HepG2 (cell line): ENCODE data around the gene SYCP2L. TPM values are rescaled to one million over a fixed set of nuclear protein-coding genes. Genes with fewer than 3 reads are reported as not detected.
A peak's percentile ranks its signal among the peaks of the same experiment; 100 is the strongest.
"Not testable (repeated sequence)": the region's sequence is repeated elsewhere in the genome, so short reads cannot be mapped to it uniquely, and the experiment has no call there.

Experiments
- ATAC-seq: fragments of 200-7000 bp; cut with Tn5 transposase; 3 replicates; pipeline ENCODE4 v1.9.1; 2020; ENCODE audit warnings: mild to moderate bottlenecking, moderate library complexity
- BruUV-seq: library from RNA; stranded (reverse); fragments of 400-500 nt; replicated peaks from 2 replicates; lab custom pipeline; 2021; lab: Mats Ljungman, UMichigan
- CTCF ChIA-PET: fragments of 300-600 bp; formaldehyde crosslinking; extraction: SDS; loops from one replicate; lab custom pipeline; 2021; ENCODE audit warnings: low total read pairs, inconsistent platforms, low intra/inter-chr PET ratio; lab: Yijun Ruan, JAX
- POLR2A ChIA-PET: fragments of 350-600 bp; sonication (Branson Sonifier 250); formaldehyde crosslinking; loops from one replicate; lab custom pipeline; 2020; ENCODE audit warnings: antibody characterized with exemption, inconsistent platforms; lab: Yijun Ruan, JAX
- DNase-seq: peaks from one replicate; pipeline ENCODE4 v3.0.0-alpha.2; 2015; ENCODE audit warnings: low spot score
- FAIRE-seq: peaks from 3 replicates; lab custom pipeline; 2011; peaks lifted over from hg19 to GRCh38; lab: Jason Lieb, UNC
- H2AFZ ChIP-seq: one replicate; pipeline ENCODE4 v1.6.1; 2011; ENCODE audit warnings: low read length, inconsistent platforms
- H3K27ac ChIP-seq: fragments of 300-600 bp; 3 replicates; pipeline ENCODE4 v1.8.0; 2011; ENCODE audit warnings: mixed run types, mild to moderate bottlenecking, mixed read lengths, low read length, inconsistent platforms; ENCODE audit not compliant: insufficient read depth; ENCODE audit errors: extremely low read length
- H3K27me3 ChIP-seq, 2 experiments: fragments of 200-600 bp in 1 of 2; 2 replicates in 1 of 2; 3 replicates in 1 of 2; pipeline versions ENCODE4 v1.6.0 to v1.8.0; 2011; ENCODE audit warnings: low read length in 2 of 2, mild to moderate bottlenecking in 2 of 2, moderate library complexity in 2 of 2, inconsistent platforms in 1 of 2; ENCODE audit not compliant: insufficient read depth in 2 of 2, control insufficient read depth in 1 of 2
- H3K36me3 ChIP-seq, 2 experiments: fragments of 200-600 bp in 1 of 2; replicated peaks in 1 of 2; 2 replicates in 1 of 2; 3 replicates in 1 of 2; pipeline versions ENCODE4 v1.5.1 to v1.8.0; 2011; ENCODE audit warnings: low read length in 2 of 2, inconsistent platforms in 1 of 2; ENCODE audit not compliant: insufficient read depth in 2 of 2, control insufficient read depth in 1 of 2
- H3K4me1 ChIP-seq: 2 replicates; pipeline ENCODE4 v1.5.1; 2012; ENCODE audit warnings: low read length, inconsistent platforms; ENCODE audit not compliant: insufficient read depth
- H3K4me2 ChIP-seq: 2 replicates; pipeline ENCODE4 v1.6.0; 2011; ENCODE audit warnings: low read depth, low read length, inconsistent platforms
- H3K4me3 ChIP-seq, 3 experiments: fragments of 200-600 bp in 1 of 3; sonication (generic), shearing (Covaris generic) in 1 of 3; replicated peaks in 1 of 3; 2 replicates each; pipeline ENCODE4 v1.5.1; 2011 to 2016; ENCODE audit warnings: low read length in 3 of 3, inconsistent platforms in 2 of 3, low read depth in 2 of 3, mild to moderate bottlenecking in 2 of 3, control low read depth in 1 of 3, mixed read lengths in 1 of 3; ENCODE audit not compliant: insufficient read depth in 1 of 3
- H3K79me2 ChIP-seq: one replicate; pipeline ENCODE4 v1.6.1; 2011; ENCODE audit warnings: low read length, inconsistent platforms; ENCODE audit not compliant: insufficient read depth
- H3K9ac ChIP-seq: 2 replicates; pipeline ENCODE4 v1.6.0; 2011; ENCODE audit warnings: mild to moderate bottlenecking, low read depth, low read length, inconsistent platforms; ENCODE audit not compliant: insufficient read depth
- H3K9me3 ChIP-seq: 2 replicates; pipeline ENCODE4 v1.5.1; 2012; ENCODE audit warnings: mild to moderate bottlenecking, low read length
- H4K20me1 ChIP-seq: 2 replicates; pipeline ENCODE4 v1.6.0; 2011; ENCODE audit warnings: inconsistent platforms, mild to moderate bottlenecking, low read length, moderate library complexity; ENCODE audit not compliant: insufficient read depth
- HNF4G ChIP-seq, 2 experiments: sonication (generic) in 1 of 2; formaldehyde crosslinking in 1 of 2; IDR thresholded peaks; 2 replicates each; pipeline versions ENCODE4 v1.4.0 to v1.6.1; 2011 to 2020; ENCODE audit warnings: borderline replicate concordance in 2 of 2, low read depth in 2 of 2, mild to moderate bottlenecking in 2 of 2, low read length in 1 of 2, missing genetic modification reagents in 1 of 2, moderate library complexity in 1 of 2
- MIXL1 ChIP-seq: IDR thresholded peaks from 2 replicates; pipeline ENCODE4 v1.6.1; 2016
- NFRKB ChIP-seq: fragments of 450-650 bp; IDR thresholded peaks from 2 replicates; pipeline ENCODE4 v1.6.1; 2017
- NR1H2 ChIP-seq: sonication (generic); formaldehyde crosslinking; IDR thresholded peaks from 2 replicates; pipeline ENCODE4 v1.8.1; 2022; ENCODE audit warnings: low read depth, missing genetic modification reagents, borderline replicate concordance
- PHF5A ChIP-seq: IDR thresholded peaks from one replicate; pipeline ENCODE4 v1.6.1; 2018; ENCODE audit warnings: low read depth, missing genetic modification reagents; ENCODE audit not compliant: unreplicated experiment
- RBM22 ChIP-seq: fragments of 200-400 bp; formaldehyde crosslinking; optimal IDR thresholded peaks from 2 replicates; pipeline ENCODE3; 2017; ENCODE audit warnings: mild to moderate bottlenecking, low read length, moderate library complexity
- RBM39 ChIP-seq: fragments of 200-400 bp; formaldehyde crosslinking; IDR thresholded peaks from one replicate; pipeline ENCODE4 v1.6.1; 2018; ENCODE audit warnings: antibody characterized with exemption, mild to moderate bottlenecking, low read depth, low read length; ENCODE audit not compliant: poor library complexity, severe bottlenecking
- SYNCRIP ChIP-seq: fragments of 200-400 bp; formaldehyde crosslinking; IDR thresholded peaks from 2 replicates; pipeline ENCODE4 v1.6.1; 2018; ENCODE audit warnings: mild to moderate bottlenecking, low read depth, low read length; ENCODE audit not compliant: insufficient read depth
- WGBS: methylation state at CpG from one replicate; pipeline ENCODE4 v1.1.6; 2017; ENCODE audit warnings: low lambda C conversion rate; 5-methylcytosine and 5-hydroxymethylcytosine counted together
- in situ Hi-C: cut with HindIII; loops from 2 replicates; pipeline ENCODE4 v1.10.0; 2017; ENCODE audit warnings: low pct_unique_long_range_greater_than_20kb; ENCODE audit not compliant: extremely low pct_ligation_motif_present
- intact Hi-C: fragments of 100-400 bp; cut with micrococcal nuclease; formaldehyde crosslinking; loops from one replicate; pipeline ENCODE4 v1.10.0; 2022; ENCODE audit not compliant: unreplicated experiment
- polyA plus RNA-seq, 8 experiments: library from polyadenylated mRNA; depleted of rRNA in 3 of 8; stranded (reverse) in 7 of 8; unstranded in 1 of 8; fragments of >200 nt; fragmentation: Illumina TruSeq in 4 of 8; extraction: Trizol in 4 of 8; gene quantifications; 2 replicates each; pipeline versions ENCODE4 v1.2.1 to v1.2.3, GENCODE V29; 2011 to 2016; ENCODE audit warnings: low read depth in 4 of 8, missing spikeins in 1 of 8, mixed read lengths in 1 of 8; ENCODE audit not compliant: insufficient read depth in 1 of 8
- total RNA-seq, 5 experiments: library from RNA; depleted of rRNA; stranded (reverse); fragments of >200 nt; fragmentation: Illumina TruSeq; extraction: Trizol; gene quantifications; 2 replicates each; pipeline ENCODE4 v1.2.3, GENCODE V29; 2016; ENCODE audit warnings: low read depth in 1 of 5
- TF ChIP-seq, protein P1 (sequence below): sonication (generic); formaldehyde crosslinking; IDR thresholded peaks from 2 replicates; pipeline ENCODE4 v1.4.0; 2020; ENCODE audit warnings: missing genetic modification reagents
- TF ChIP-seq, protein P2 (sequence below): sonication (generic); formaldehyde crosslinking; IDR thresholded peaks from 2 replicates; pipeline ENCODE4 v1.8.0; 2022; ENCODE audit warnings: missing genetic modification reagents, low read depth, mild to moderate bottlenecking, borderline replicate concordance
- TF ChIP-seq, protein P3 (sequence below): sonication (generic); formaldehyde crosslinking; conservative IDR thresholded peaks from 2 replicates; pipeline ENCODE4 v1.4.0; 2020; ENCODE audit warnings: missing genetic modification reagents

Gene SYCP2L
- total and polyA plus RNA-seq, 2 of the 13 experiments (the other 11 are each of a cell fraction or from before 2014, with no cell fraction given) = 0.22 to 0.54 TPM

DNA sequence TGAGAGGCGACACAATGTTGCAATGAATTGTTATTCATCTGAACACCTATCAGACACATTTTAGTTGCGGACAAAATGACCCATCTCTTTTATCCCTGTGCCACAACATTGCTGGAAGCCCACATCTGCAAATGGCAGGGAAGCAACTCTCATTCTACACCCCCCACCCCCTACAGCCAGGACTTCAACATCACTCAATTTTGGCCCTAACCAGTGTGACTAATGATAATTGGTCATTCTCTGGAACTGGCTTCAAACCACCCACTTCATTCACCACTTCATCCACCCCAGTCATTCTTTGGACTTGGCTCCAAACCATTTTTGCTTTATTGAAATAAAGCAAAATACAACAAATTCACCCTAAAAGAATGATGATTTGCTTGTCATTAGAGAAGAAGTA lies 6.5 kb upstream of the SYCP2L start:
- ChIA-PET POLR2A (no interaction called here), CTCF (no interaction called here)
- H3K4me2 ChIP-seq = no peak overlapping the region
- BruUV-seq = no TSS peak
- no peaks in the 10 kb centered on the region for H4K20me1 ChIP-seq
- TF ChIP-seq, protein P1, sequence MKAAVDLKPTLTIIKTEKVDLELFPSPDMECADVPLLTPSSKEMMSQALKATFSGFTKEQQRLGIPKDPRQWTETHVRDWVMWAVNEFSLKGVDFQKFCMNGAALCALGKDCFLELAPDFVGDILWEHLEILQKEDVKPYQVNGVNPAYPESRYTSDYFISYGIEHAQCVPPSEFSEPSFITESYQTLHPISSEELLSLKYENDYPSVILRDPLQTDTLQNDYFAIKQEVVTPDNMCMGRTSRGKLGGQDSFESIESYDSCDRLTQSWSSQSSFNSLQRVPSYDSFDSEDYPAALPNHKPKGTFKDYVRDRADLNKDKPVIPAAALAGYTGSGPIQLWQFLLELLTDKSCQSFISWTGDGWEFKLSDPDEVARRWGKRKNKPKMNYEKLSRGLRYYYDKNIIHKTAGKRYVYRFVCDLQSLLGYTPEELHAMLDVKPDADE = no peak
- TF ChIP-seq, protein P2, sequence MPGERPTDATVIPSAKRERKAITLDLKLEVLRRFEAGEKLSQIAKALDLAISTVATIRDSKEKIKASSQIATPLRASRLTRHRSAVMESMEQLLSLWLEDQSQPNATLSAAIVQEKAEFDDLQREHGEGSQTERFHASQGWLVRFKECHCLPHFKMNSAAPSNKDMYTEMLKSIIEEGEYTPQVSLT (CRISPR knock-in tag) = no peak
- no peak for TF ChIP-seq NR1H2 (CRISPR knock-in tag)
- TF ChIP-seq SYNCRIP = no peak
- TF ChIP-seq RBM22 = no peak
- no peak for TF ChIP-seq HNF4G (IDR thresholded peaks at IDR 0.05; ENCODE audit: borderline replicate concordance, low read depth, low read length)
- no peak for TF ChIP-seq HNF4G (CRISPR knock-in tag; IDR thresholded peaks at IDR 0.05; ENCODE audit: borderline replicate concordance, low read depth)
- TF ChIP-seq MIXL1 = no peak
- TF ChIP-seq, protein P3, sequence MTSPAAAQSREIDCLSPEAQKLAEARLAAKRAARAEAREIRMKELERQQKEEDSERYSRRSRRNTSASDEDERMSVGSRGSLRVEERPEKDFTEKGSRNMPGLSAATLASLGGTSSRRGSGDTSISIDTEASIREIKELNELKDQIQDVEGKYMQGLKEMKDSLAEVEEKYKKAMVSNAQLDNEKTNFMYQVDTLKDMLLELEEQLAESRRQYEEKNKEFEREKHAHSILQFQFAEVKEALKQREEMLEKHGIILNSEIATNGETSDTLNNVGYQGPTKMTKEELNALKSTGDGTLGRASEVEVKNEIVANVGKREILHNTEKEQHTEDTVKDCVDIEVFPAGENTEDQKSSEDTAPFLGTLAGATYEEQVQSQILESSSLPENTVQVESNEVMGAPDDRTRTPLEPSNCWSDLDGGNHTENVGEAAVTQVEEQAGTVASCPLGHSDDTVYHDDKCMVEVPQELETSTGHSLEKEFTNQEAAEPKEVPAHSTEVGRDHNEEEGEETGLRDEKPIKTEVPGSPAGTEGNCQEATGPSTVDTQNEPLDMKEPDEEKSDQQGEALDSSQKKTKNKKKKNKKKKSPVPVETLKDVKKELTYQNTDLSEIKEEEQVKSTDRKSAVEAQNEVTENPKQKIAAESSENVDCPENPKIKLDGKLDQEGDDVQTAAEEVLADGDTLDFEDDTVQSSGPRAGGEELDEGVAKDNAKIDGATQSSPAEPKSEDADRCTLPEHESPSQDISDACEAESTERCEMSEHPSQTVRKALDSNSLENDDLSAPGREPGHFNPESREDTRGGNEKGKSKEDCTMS (CRISPR knock-in tag) = no peak
- TF ChIP-seq RBM39 = no peak
- no peak for TF ChIP-seq NFRKB
- TF ChIP-seq PHF5A = no peak
- 0 out of 2 replicates have a peak, but pooled peaks cover 5% of the 10 kb centered on the region for H3K4me1 ChIP-seq
- no peak overlapping the region for H2AFZ ChIP-seq
- H3K27me3 ChIP-seq = peaks cover 4 to 46% of the 10 kb centered on the region in 2 experiments; a peak in 4 of 5 replicates
- no peak for ATAC-seq
- intact Hi-C loops (no loop called here), in situ Hi-C loops (no loop called here)
- H3K4me3 ChIP-seq = no peak overlapping the region
- no peaks in the 10 kb centered on the region for H3K79me2 ChIP-seq
- no peak overlapping the region for H3K27ac ChIP-seq
- H3K9ac ChIP-seq = no peak overlapping the region
- no peak for DNase-seq
- 52% methylated on average over 2 of the region's 2 CpGs for WGBS
- no peak for FAIRE-seq
- H3K9me3 ChIP-seq = no peaks in the 10 kb centered on the region
- H3K36me3 ChIP-seq = no peaks in the 10 kb centered on the region

DNA sequence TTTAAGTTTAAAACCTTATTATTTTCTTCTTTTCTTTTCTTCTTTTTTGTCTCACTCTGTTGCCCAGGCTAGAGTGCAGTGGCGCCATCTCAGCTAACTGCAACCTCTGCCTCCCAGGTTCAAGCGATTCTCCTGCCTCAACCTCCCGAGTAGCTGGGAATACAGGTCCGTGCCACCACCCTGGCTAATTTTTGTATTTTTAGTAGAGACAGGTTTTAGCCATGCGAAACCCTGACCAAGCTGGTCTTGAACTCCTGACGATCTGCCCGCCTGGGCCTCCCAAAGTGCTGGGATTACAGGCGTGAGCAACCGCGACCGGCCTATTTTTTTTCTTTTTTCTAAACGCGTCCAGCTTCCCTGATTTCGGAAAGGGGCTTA lies 4.6 kb upstream of the SYCP2L start:
- H3K4me1 ChIP-seq, FAIRE-seq, H3K36me3 ChIP-seq, intact Hi-C loops, H4K20me1 ChIP-seq, H3K79me2 ChIP-seq, ATAC-seq, H3K4me3 ChIP-seq, H3K27ac ChIP-seq, DNase-seq, H2AFZ ChIP-seq, POLR2A ChIA-PET, CTCF ChIA-PET, in situ Hi-C loops, H3K9ac ChIP-seq, BruUV-seq, H3K9me3 ChIP-seq: not testable (repeated sequence)
- peak overlapping the region; percentile 35; the same call in 1 of the 2 replicates for H3K4me2 ChIP-seq
- peaks cover 4 to 46% of the 10 kb centered on the region in 2 experiments; a peak in 4 of 5 replicates for H3K27me3 ChIP-seq
- WGBS = 68% methylated on average over 14 of the region's 14 CpGs
